IMR-90 (cell line): ENCODE data around the gene RPGRIP1L. TPM values are rescaled to one million over a fixed set of nuclear protein-coding genes. Genes with fewer than 3 reads are reported as not detected.

Experiments used
- ATAC-seq: fragments of 200-7000 bp; cut with Tn5 transposase; 2 replicates; pipeline ENCODE4 v1.9.1; 2020; ENCODE audit warnings: low read depth, mild to moderate bottlenecking, moderate library complexity
- BruUV-seq: library from RNA; stranded (reverse); fragments of 400-500 nt; replicated peaks from 2 replicates; lab custom pipeline; 2021; lab: Mats Ljungman, UMichigan
- CTCF ChIA-PET: fragments of 300-600 bp; formaldehyde crosslinking; extraction: SDS; loops from one replicate; lab custom pipeline; 2021; ENCODE audit warnings: antibody characterized with exemption; lab: Yijun Ruan, JAX
- POLR2A ChIA-PET: fragments of 300-600 bp; sonication (Branson Sonifier 250); formaldehyde crosslinking; loops from one replicate; lab custom pipeline; 2022; ENCODE audit warnings: antibody characterized with exemption; ENCODE audit not compliant: unreplicated experiment; lab: Charles Lee
- DNase-seq: peaks from one replicate; pipeline ENCODE4 v3.0.0; 2013
- H2AFZ ChIP-seq: replicated peaks from 2 replicates; pipeline ENCODE3; 2013; ENCODE audit warnings: low read length, mild to moderate bottlenecking; ENCODE audit not compliant: poor library complexity
- H2AK5ac ChIP-seq: 2 replicates; pipeline ENCODE4 v1.6.1; 2013; ENCODE audit warnings: low read depth, low read length, inconsistent platforms
- H2AK9ac ChIP-seq: replicated peaks from 2 replicates; pipeline ENCODE3; 2013; ENCODE audit warnings: mild to moderate bottlenecking, low read depth, low read length, moderate library complexity; ENCODE audit not compliant: poor library complexity
- H2BK120ac ChIP-seq: 2 replicates; pipeline ENCODE4 v1.6.1; 2013; ENCODE audit warnings: low read depth, low read length, inconsistent platforms
- H2BK15ac ChIP-seq: 3 replicates; pipeline ENCODE4 v1.6.1; 2013; ENCODE audit warnings: low read depth, low read length, inconsistent platforms
- H2BK20ac ChIP-seq: 2 replicates; pipeline ENCODE4 v1.6.1; 2013; ENCODE audit warnings: low read depth, mild to moderate bottlenecking, inconsistent platforms, low read length, moderate library complexity
- H2BK5ac ChIP-seq: 2 replicates; pipeline ENCODE4 v1.6.1; 2013; ENCODE audit warnings: mild to moderate bottlenecking, low read depth, low read length, inconsistent platforms; ENCODE audit not compliant: poor library complexity, severe bottlenecking
- H3K14ac ChIP-seq: replicated peaks from 2 replicates; pipeline ENCODE4 v1.6.1; 2013; ENCODE audit warnings: low read depth, low read length, inconsistent platforms
- H3K18ac ChIP-seq: 2 replicates; pipeline ENCODE4 v1.6.1; 2013; ENCODE audit warnings: low read depth, low read length, control low read depth
- H3K23ac ChIP-seq: 2 replicates; pipeline ENCODE4 v1.6.1; 2013; ENCODE audit warnings: low read depth, low read length, inconsistent platforms
- H3K27ac ChIP-seq: 2 replicates; pipeline ENCODE4 v1.5.1; 2013; ENCODE audit warnings: mild to moderate bottlenecking, control low read depth, low read length; ENCODE audit not compliant: insufficient read depth
- H3K27me3 ChIP-seq: 2 replicates; pipeline ENCODE4 v1.6.1; 2013; ENCODE audit warnings: low read length; ENCODE audit not compliant: control insufficient read depth, insufficient read depth
- H3K36me3 ChIP-seq: 2 replicates; pipeline ENCODE4 v1.6.1; 2013; ENCODE audit warnings: low read length, mixed read lengths; ENCODE audit not compliant: control insufficient read depth, insufficient read depth
- H3K4ac ChIP-seq: 2 replicates; pipeline ENCODE4 v1.6.1; 2013; ENCODE audit warnings: low read depth, low read length, inconsistent platforms
- H3K4me1 ChIP-seq: 2 replicates; pipeline ENCODE4 v1.6.1; 2013; ENCODE audit warnings: low read length, mixed read lengths; ENCODE audit not compliant: control insufficient read depth, insufficient read depth
- H3K4me2 ChIP-seq: 2 replicates; pipeline ENCODE4 v1.6.1; 2013; ENCODE audit warnings: low read depth, mild to moderate bottlenecking, control low read depth, low read length, moderate library complexity
- H3K4me3 ChIP-seq: 2 replicates; pipeline ENCODE4 v1.5.1; 2013; ENCODE audit warnings: low read depth, mild to moderate bottlenecking, control low read depth, low read length, moderate library complexity; ENCODE audit not compliant: insufficient read depth
- H3K56ac ChIP-seq: 2 replicates; pipeline ENCODE4 v1.6.1; 2013; ENCODE audit warnings: low read length, inconsistent platforms; ENCODE audit not compliant: insufficient read depth; ENCODE audit errors: extremely low read depth
- H3K79me1 ChIP-seq, 2 experiments: 2 replicates each; pipeline ENCODE4 v1.6.1; 2013; ENCODE audit warnings: low read length in 2 of 2, inconsistent platforms in 1 of 2, low read depth in 1 of 2
- H3K9ac ChIP-seq: 2 replicates; pipeline ENCODE4 v1.6.1; 2013; ENCODE audit warnings: low read depth, low read length, control low read depth
- H3K9me1 ChIP-seq: 2 replicates; pipeline ENCODE4 v1.6.1; 2013; ENCODE audit warnings: low read length, inconsistent platforms; ENCODE audit not compliant: insufficient read depth
- H3K9me3 ChIP-seq: 2 replicates; pipeline ENCODE4 v1.6.1; 2013; ENCODE audit warnings: low read length; ENCODE audit not compliant: control insufficient read depth, insufficient read depth
- H4K20me1 ChIP-seq: 2 replicates; pipeline ENCODE4 v1.6.1; 2013; ENCODE audit warnings: low read length, inconsistent platforms; ENCODE audit not compliant: insufficient read depth
- H4K5ac ChIP-seq: 2 replicates; pipeline ENCODE4 v1.6.1; 2013; ENCODE audit warnings: mild to moderate bottlenecking, low read depth, low read length, control low read depth
- H4K8ac ChIP-seq, 2 experiments: 2 replicates each; pipeline ENCODE4 v1.6.1; 2013; ENCODE audit warnings: low read depth in 2 of 2, low read length in 2 of 2, control low read depth in 1 of 2, inconsistent platforms in 1 of 2
- H4K91ac ChIP-seq: 2 replicates; pipeline ENCODE4 v1.6.1; 2013; ENCODE audit warnings: low read depth, low read length, inconsistent platforms; ENCODE audit not compliant: insufficient read depth
- CHD1 ChIP-seq: IDR thresholded peaks from 2 replicates; pipeline ENCODE4 v1.6.1; 2012; ENCODE audit warnings: low read depth, low read length, improper control_type of control experiment
- MAFK ChIP-seq: IDR thresholded peaks from 2 replicates; pipeline ENCODE4 v1.6.1; 2012; ENCODE audit warnings: low read depth, low read length, improper control_type of control experiment
- NFE2L2 ChIP-seq: fragments of 150-350 bp; IDR thresholded peaks from 2 replicates; pipeline ENCODE4 v1.6.1; 2016; ENCODE audit warnings: low read depth, mild to moderate bottlenecking, low read length
- POLR2A ChIP-seq: IDR thresholded peaks from 2 replicates; pipeline ENCODE4 v1.6.1; 2012; ENCODE audit warnings: mild to moderate bottlenecking, low read depth, low read length
- RFX5 ChIP-seq: IDR thresholded peaks from 2 replicates; pipeline ENCODE4 v1.8.0; 2012; ENCODE audit warnings: low read depth, mild to moderate bottlenecking, low read length, moderate library complexity
- SMC3 ChIP-seq: fragments of 150-350 bp; IDR thresholded peaks from 2 replicates; pipeline ENCODE4 v1.6.1; 2016; ENCODE audit warnings: low read depth, mild to moderate bottlenecking, antibody characterized with exemption, low read length, moderate library complexity
- WGBS, 2 experiments: methylation state at CpG; one replicate each; pipeline versions ENCODE4 v1.1.5 to v1.1.7; 2013; ENCODE audit warnings: missing lambda C conversion rate in 2 of 2; ENCODE audit not compliant: insufficient read length in 1 of 2; ENCODE audit errors: extremely low coverage in 2 of 2; 5-methylcytosine and 5-hydroxymethylcytosine counted together
- dilution Hi-C: fragments of 300-500 bp; cut with HindIII; formaldehyde crosslinking; loops from one replicate; pipeline ENCODE4 v1.14.3; 2018; ENCODE audit warnings: low sequenced_read_pairs; ENCODE audit not compliant: unreplicated experiment
- in situ Hi-C: fragments of 300-500 bp; cut with MboI; formaldehyde crosslinking; loops from 3 replicates; pipeline ENCODE4 v1.14.3; 2019; ENCODE audit warnings: low sequenced_read_pairs, inconsistent platforms, mixed read lengths
- intact Hi-C: fragments of 100-400 bp; cut with micrococcal nuclease; formaldehyde crosslinking; loops from 2 replicates; pipeline ENCODE4 v1.10.0; 2022
- polyA plus RNA-seq, 3 experiments: library from polyadenylated mRNA; depleted of rRNA; stranded (reverse); fragments of >200 nt; gene quantifications; 2 replicates each; pipeline ENCODE4 v1.2.3, GENCODE V29; 2012; ENCODE audit warnings: low replicate concordance in 1 of 3
- total RNA-seq: library from RNA; depleted of rRNA; stranded (reverse); fragments of >200 nt; gene quantifications from 2 replicates; pipeline ENCODE4 v1.2.3, GENCODE V29; 2012
- TF ChIP-seq, protein P1 (sequence below): fragments of 150-350 bp; IDR thresholded peaks from 2 replicates; pipeline ENCODE4 v1.6.1; 2016; ENCODE audit warnings: low read depth, mild to moderate bottlenecking, low read length, moderate library complexity, borderline replicate concordance
- TF ChIP-seq, protein P2 (sequence below): fragments of 150-350 bp; IDR thresholded peaks from 2 replicates; pipeline ENCODE4 v1.6.1; 2017; ENCODE audit warnings: mild to moderate bottlenecking, antibody characterized with exemption, low read length, low read depth
- TF ChIP-seq, protein P3 (sequence below): conservative IDR thresholded peaks from 2 replicates; pipeline ENCODE4 v1.5.1; 2012; ENCODE audit warnings: mild to moderate bottlenecking, low read depth, low read length, improper control_type of control experiment

RPGRIP1L gene
- total and polyA plus RNA-seq, 2 of the 4 experiments (the other 2 are of a cell fraction), result 7.3 to 10.4 TPM

DNA sequence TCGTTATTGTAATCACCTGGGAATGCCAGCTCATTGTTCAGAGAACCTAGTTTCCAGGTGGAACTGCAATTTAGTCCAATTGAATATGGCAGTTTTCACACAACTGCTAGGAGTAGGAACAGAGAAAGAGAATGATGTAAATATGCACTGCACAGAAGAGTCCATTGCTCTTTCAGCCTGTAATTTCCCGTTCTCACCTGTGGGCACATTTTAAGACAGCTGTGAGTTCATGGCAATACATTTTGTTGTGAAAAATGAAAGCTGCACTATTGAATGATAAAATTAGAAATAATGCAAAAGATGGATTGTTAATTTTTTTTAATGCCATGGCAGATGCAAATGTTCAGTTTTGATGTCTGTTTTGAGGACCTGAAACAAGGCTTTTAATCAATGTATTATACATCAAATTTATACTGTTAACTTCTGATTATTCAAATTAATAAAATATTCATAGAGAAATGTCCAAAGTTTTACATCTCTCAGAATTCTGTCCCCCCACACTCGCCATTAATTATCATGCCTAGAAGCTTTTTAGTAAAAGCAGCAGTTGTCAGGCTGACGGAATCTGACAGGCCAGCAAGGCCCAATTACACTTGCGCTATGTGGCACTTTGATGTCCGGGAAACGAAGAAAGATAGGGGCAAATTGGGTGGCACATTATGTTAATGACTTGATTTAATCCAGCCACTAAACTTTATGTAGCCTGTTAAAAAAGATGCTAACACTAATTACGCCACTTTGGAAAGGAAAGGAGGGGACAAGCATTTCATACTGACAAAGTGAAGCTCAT, 72.2 kb downstream of the RPGRIP1L start:
- no peak for ATAC-seq
- Histone ChIP-seq H3K36me3 (peaks cover 5% of the 10 kb centered on the region; the same call in 1 of the 2 replicates), H3K9ac (no peak overlapping the region), H4K8ac (no peak overlapping the region), H2AFZ (no peak overlapping the region), H3K18ac (no peak overlapping the region), H2AK5ac (no peak overlapping the region), H3K23ac (no peak overlapping the region), H2AK9ac (no peak overlapping the region), H4K5ac (no peak overlapping the region), H3K9me1 (no peaks in the 10 kb centered on the region), H3K4me1 (peaks cover 2% of the 10 kb centered on the region; the same call in 1 of the 2 replicates), H3K27ac (no peak overlapping the region), H4K20me1 (no peaks in the 10 kb centered on the region), H4K91ac (no peak overlapping the region), H3K4me3 (no peak overlapping the region), H3K79me1 (no peaks in the 10 kb centered on the region), H3K56ac (no peak overlapping the region), H3K14ac (no peak overlapping the region), H2BK15ac (no peak overlapping the region), H2BK120ac (no peak overlapping the region), H2BK5ac (no peak overlapping the region), H2BK20ac (no peak overlapping the region), H3K4ac (no peak overlapping the region), H3K9me3 (no peaks in the 10 kb centered on the region), H3K4me2 (no peak overlapping the region), H3K27me3 (no peaks in the 10 kb centered on the region)
- BruUV-seq, result no TSS peak
- ChIA-PET POLR2A (no interaction called here), CTCF (no interaction called here)
- intact Hi-C loops (no loop called here), dilution Hi-C loops (no loop called here), in situ Hi-C loops (no loop called here)
- no peak for DNase-seq
- no CpG with 5 or more reads among the region's 8 CpGs for WGBS, 2 experiments
- TF ChIP-seq SMC3 (no peak), NFE2L2 (no peak), RFX5 (no peak), POLR2A (no peak), MAFK (no peak), CHD1 (no peak)
- TF ChIP-seq, protein P1, sequence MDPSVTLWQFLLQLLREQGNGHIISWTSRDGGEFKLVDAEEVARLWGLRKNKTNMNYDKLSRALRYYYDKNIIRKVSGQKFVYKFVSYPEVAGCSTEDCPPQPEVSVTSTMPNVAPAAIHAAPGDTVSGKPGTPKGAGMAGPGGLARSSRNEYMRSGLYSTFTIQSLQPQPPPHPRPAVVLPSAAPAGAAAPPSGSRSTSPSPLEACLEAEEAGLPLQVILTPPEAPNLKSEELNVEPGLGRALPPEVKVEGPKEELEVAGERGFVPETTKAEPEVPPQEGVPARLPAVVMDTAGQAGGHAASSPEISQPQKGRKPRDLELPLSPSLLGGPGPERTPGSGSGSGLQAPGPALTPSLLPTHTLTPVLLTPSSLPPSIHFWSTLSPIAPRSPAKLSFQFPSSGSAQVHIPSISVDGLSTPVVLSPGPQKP, result no peak
- TF ChIP-seq, protein P2, sequence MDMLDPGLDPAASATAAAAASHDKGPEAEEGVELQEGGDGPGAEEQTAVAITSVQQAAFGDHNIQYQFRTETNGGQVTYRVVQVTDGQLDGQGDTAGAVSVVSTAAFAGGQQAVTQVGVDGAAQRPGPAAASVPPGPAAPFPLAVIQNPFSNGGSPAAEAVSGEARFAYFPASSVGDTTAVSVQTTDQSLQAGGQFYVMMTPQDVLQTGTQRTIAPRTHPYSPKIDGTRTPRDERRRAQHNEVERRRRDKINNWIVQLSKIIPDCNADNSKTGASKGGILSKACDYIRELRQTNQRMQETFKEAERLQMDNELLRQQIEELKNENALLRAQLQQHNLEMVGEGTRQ, result no peak
- TF ChIP-seq, protein P3, sequence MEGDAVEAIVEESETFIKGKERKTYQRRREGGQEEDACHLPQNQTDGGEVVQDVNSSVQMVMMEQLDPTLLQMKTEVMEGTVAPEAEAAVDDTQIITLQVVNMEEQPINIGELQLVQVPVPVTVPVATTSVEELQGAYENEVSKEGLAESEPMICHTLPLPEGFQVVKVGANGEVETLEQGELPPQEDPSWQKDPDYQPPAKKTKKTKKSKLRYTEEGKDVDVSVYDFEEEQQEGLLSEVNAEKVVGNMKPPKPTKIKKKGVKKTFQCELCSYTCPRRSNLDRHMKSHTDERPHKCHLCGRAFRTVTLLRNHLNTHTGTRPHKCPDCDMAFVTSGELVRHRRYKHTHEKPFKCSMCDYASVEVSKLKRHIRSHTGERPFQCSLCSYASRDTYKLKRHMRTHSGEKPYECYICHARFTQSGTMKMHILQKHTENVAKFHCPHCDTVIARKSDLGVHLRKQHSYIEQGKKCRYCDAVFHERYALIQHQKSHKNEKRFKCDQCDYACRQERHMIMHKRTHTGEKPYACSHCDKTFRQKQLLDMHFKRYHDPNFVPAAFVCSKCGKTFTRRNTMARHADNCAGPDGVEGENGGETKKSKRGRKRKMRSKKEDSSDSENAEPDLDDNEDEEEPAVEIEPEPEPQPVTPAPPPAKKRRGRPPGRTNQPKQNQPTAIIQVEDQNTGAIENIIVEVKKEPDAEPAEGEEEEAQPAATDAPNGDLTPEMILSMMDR, result no peak
